ENCODE results near the gene TUBB2A.

- no peak for TF ChIP-seq CTCF (IDR thresholded peaks at IDR 0.05)
- TF ChIP-seq ZFX (IDR thresholded peaks at IDR 0.05; ENCODE audit: borderline replicate concordance) = no peak
Measured at GRCh38 chr6:3137057-3137777, 20.1 kb downstream of the TUBB2A start.

Data from 22Rv1 (cell line).